Tibial artery (tissue), 4 donors: ENCODE results near the gene LMF1.

Experiments
- DNase-seq, 2 donors: peaks; one replicate each; pipeline ENCODE4 v3.0.0-alpha.2; 2019
- H3K27ac ChIP-seq, 2 donors: fragments of 200-600 bp; sonication (generic) in 1 of 2; 1 replicate in 1 of 2; 2 replicates in 1 of 2; pipeline ENCODE4 v1.5.1; 2018 to 2019; ENCODE audit warnings: mild to moderate bottlenecking in 1 of 2
- H3K27me3 ChIP-seq, 2 donors: fragments of 200-600 bp; sonication (generic) in 1 of 2; one replicate each; pipeline versions ENCODE4 v1.5.1 to v1.6.0; 2016 to 2019
- H3K36me3 ChIP-seq, 3 donors: fragments of 200-600 bp; sonication (generic) in 2 of 3; one replicate each; pipeline ENCODE4 v1.5.1; 2016 to 2019; ENCODE audit warnings: mild to moderate bottlenecking in 2 of 3
- H3K4me1 ChIP-seq, 4 donors: fragments of 200-600 bp; sonication (generic) in 2 of 4; 1 replicate in 3 of 4; 2 replicates in 1 of 4; pipeline ENCODE4 v1.5.1; 2016 to 2019
- H3K4me3 ChIP-seq, 2 donors: fragments of 200-600 bp; sonication (generic) in 1 of 2; 1 replicate in 1 of 2; 2 replicates in 1 of 2; pipeline ENCODE4 v1.5.1; 2018 to 2019; ENCODE audit warnings: mild to moderate bottlenecking in 2 of 2
- H3K9me3 ChIP-seq, 3 donors: fragments of 200-600 bp; sonication (generic) in 1 of 3; one replicate each; pipeline ENCODE4 v1.5.1; 2016 to 2019
- intact Hi-C: fragments of 100-400 bp; cut with DNase I; formaldehyde crosslinking; loops from one replicate; pipeline ENCODE4 v1.15.0; 2023; ENCODE audit warnings: low total_unique reads
- TF ChIP-seq, protein P1 (sequence below), 2 experiments: fragments of 200-600 bp in 1 of 2; fragments of 450-650 bp in 1 of 2; IDR thresholded peaks; one replicate each; pipeline ENCODE4 v1.5.1; 2017 to 2019; ENCODE audit warnings: antibody characterized with exemption in 2 of 2, mild to moderate bottlenecking in 1 of 2, moderate library complexity in 1 of 2

The LMF1 gene

DNA sequence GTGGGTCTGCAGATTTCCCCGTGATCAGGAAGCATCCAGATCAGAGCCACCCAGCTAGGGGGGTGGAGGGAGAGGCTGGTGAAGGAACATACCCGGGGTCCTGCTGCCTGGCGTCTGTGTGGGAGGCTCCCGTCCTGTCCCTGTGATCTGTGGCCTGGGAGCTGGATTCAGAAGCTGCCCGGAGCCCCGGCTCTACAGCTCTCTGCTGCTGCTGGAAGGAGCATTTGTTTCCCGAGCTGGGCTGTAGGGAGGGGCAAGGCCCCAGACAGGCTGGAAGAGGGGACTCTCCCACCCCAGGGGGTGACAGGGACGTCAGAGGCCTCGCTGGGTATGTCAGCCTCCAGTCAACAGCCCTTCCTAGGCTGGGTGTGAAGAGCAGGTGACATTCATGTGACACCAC lies 21.0 kb upstream of the LMF1 start:
- peaks cover 0 to 7% (median 0%) of the 10 kb centered on the region in 4 donors for H3K4me1 ChIP-seq
- peaks cover 6 to 21% (median 21%) of the 10 kb centered on the region in 3 donors for H3K9me3 ChIP-seq
- TF ChIP-seq, protein P1, sequence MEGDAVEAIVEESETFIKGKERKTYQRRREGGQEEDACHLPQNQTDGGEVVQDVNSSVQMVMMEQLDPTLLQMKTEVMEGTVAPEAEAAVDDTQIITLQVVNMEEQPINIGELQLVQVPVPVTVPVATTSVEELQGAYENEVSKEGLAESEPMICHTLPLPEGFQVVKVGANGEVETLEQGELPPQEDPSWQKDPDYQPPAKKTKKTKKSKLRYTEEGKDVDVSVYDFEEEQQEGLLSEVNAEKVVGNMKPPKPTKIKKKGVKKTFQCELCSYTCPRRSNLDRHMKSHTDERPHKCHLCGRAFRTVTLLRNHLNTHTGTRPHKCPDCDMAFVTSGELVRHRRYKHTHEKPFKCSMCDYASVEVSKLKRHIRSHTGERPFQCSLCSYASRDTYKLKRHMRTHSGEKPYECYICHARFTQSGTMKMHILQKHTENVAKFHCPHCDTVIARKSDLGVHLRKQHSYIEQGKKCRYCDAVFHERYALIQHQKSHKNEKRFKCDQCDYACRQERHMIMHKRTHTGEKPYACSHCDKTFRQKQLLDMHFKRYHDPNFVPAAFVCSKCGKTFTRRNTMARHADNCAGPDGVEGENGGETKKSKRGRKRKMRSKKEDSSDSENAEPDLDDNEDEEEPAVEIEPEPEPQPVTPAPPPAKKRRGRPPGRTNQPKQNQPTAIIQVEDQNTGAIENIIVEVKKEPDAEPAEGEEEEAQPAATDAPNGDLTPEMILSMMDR (IDR thresholded peaks at IDR 0.05): no peak
- no peak overlapping the region for H3K27ac ChIP-seq
- H3K4me3 ChIP-seq: no peak overlapping the region
- intact Hi-C loops: no loop called here
- DNase-seq: no peak
- peaks cover 0 to 67% of the 10 kb centered on the region in 2 donors for H3K27me3 ChIP-seq
- peaks cover 0 to 5% (median 0%) of the 10 kb centered on the region in 3 donors for H3K36me3 ChIP-seq

GRCh38 chr16:991345-991744 lies 20.6 kb upstream of the LMF1 start:
- no peak for DNase-seq
- H3K4me3 ChIP-seq: no peak overlapping the region
- H3K36me3 ChIP-seq: peaks cover 0 to 5% (median 0%) of the 10 kb centered on the region in 3 donors
- TF ChIP-seq, protein P1 (IDR thresholded peaks at IDR 0.05): no peak
- intact Hi-C loops: no loop called here
- peaks cover 0 to 66% of the 10 kb centered on the region in 2 donors for H3K27me3 ChIP-seq
- no peak overlapping the region for H3K27ac ChIP-seq
- H3K4me1 ChIP-seq: peaks cover 0 to 7% (median 0%) of the 10 kb centered on the region in 4 donors
- H3K9me3 ChIP-seq: peaks cover 6 to 21% (median 19%) of the 10 kb centered on the region in 3 donors

- Histone ChIP-seq H3K4me3 (no peak overlapping the region), H3K9me3 (peaks cover 6 to 15% (median 12%) of the 10 kb centered on the region in 3 donors), H3K27me3 (peaks cover 0 to 64% of the 10 kb centered on the region in 2 donors), H3K4me1 (peaks cover 0 to 7% (median 0%) of the 10 kb centered on the region in 4 donors), H3K27ac (no peak overlapping the region), H3K36me3 (peaks cover 0 to 5% (median 0%) of the 10 kb centered on the region in 3 donors)
- TF ChIP-seq, protein P1 (IDR thresholded peaks at IDR 0.05): no peak
- intact Hi-C loops: no loop called here
- no peak for DNase-seq
Measured at GRCh38 chr16:990516-991291, 19.9 kb upstream of the LMF1 start.

DNA sequence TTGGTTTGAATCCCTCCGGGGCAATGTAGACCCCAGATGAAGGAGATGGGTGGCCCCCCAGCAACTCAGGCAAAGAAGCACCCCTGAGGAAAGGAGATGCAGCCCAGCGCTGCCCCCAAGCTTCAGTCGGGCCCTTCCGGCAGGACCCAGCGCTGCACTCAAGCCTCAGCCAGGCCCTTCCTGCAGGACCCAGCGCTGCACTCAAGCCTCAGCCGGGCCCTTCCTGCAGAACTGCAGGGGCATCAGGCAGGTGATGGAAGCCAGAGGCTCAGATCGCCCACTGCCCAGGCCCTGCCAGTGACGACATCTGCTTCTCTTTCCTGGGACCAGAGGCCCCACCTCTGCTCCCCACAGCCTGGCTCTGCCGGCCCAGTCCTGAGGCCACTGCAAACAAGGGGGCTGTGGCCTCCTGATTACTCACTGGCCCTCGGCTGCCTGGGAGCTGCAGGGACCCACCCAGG lies 18.6 kb upstream of the LMF1 start:
- Histone ChIP-seq H3K27me3 (peaks cover 0 to 69% of the 10 kb centered on the region in 2 donors), H3K4me1 (peaks cover 0 to 7% (median 0%) of the 10 kb centered on the region in 4 donors), H3K36me3 (peaks cover 0 to 9% (median 0%) of the 10 kb centered on the region in 3 donors), H3K9me3 (peaks cover 0 to 2% (median 0%) of the 10 kb centered on the region in 3 donors), H3K4me3 (no peak overlapping the region), H3K27ac (no peak overlapping the region)
- no peak for DNase-seq
- intact Hi-C loops: no loop called here
- TF ChIP-seq, protein P1 (IDR thresholded peaks at IDR 0.05): no peak

GRCh38 chr16:988471-989353 lies 17.9 kb upstream of the LMF1 start:
- H3K27ac ChIP-seq: no peak overlapping the region
- intact Hi-C loops: no loop called here

More at GRCh38 chr16:988471-989353, 17.9 kb upstream of the LMF1 start:
- H3K27me3 ChIP-seq: peaks cover 0 to 75% of the 10 kb centered on the region in 2 donors
- peaks cover 0 to 9% (median 0%) of the 10 kb centered on the region in 3 donors for H3K36me3 ChIP-seq
- H3K4me3 ChIP-seq: no peak overlapping the region
- H3K9me3 ChIP-seq: no peaks in the 10 kb centered on the region
- DNase-seq: no peak
- peaks cover 0 to 7% (median 0%) of the 10 kb centered on the region in 4 donors for H3K4me1 ChIP-seq
- TF ChIP-seq, protein P1 (IDR thresholded peaks at IDR 0.05): no peak
